ENCODE data around the gene NFIB.

- TF ChIP-seq PKNOX1 (IDR thresholded peaks at IDR 0.05) (no peak), HDGF (IDR thresholded peaks at IDR 0.05; ENCODE audit: borderline replicate concordance) (no peak)
These were observed 121.4 kb downstream of the NFIB start for GRCh38 chr9:14192556-14192955.

Measured in HEK293T (cell line).